Measurements from ENCODE around the gene ARID1B.
A peak's percentile ranks its signal among the peaks of the same experiment; 100 is the strongest.

Gene ARID1B

DNA sequence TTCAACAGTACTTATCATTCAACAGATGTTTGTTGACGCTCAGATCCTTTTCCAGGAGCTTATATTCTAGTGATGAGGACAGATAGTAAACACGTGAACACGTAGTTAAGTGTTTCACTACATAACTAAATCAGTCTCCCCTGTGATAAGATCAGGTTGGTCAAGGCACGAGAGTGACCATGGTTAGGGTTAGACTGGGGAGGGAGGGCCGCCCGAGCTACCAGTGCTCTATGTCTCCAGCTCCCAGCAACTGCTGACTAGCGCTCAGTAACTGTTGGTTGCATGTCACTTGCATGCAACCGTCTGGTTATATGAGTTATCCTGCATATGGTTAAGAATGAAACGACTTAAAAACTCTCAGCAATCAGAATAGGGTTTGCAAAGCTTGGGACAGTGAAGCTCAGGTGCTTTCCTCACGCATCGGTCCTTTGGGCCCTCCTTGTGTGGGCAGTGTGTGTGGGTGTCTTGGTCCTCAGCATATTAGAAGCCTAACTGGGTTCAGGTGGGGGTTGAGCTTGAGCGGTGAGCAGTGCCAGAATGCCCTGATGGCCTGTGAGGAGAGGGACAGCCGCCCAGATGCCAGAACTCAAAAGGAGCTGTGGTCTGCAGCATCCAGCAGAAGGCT, 120.8 kb downstream of the ARID1B start:
- Mint-ChIP-seq H3K27me3 (no peaks in the 10 kb centered on the region), H3K9me3 (ENCODE audit: low read depth) (no peaks in the 10 kb centered on the region), H3K4me1 (ENCODE audit: low read depth) (peaks cover 67% of the 10 kb centered on the region), H3K36me3 (peaks cover 4% of the 10 kb centered on the region), H3K27ac (no peak overlapping the region), H3K4me3 (peak overlapping the region; percentile 17)

DNA sequence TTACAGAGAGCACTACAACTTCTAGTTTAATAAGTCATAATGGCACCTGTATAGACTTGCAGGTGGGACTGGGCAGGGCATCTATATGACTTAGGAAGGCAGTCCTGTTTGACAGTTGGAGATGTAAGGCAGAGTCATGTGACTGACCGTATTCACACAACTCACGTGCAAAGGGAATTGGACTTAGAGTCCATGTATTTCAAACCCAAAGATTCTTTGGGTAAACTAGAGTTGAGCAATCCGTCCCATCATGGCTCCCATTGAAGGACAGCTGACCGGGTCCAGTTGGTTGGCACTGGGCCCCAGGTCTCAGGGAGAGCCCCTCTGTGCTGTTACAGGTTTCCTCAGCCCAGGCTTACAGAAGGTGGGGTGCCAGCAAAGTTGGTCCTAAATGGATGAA, 121.9 kb downstream of the ARID1B start:
- no peak overlapping the region for H3K4me3 Mint-ChIP-seq
- no peaks in the 10 kb centered on the region for H3K9me3 Mint-ChIP-seq (ENCODE audit: low read depth)
- H3K36me3 Mint-ChIP-seq, result peaks cover 4% of the 10 kb centered on the region
- H3K27me3 Mint-ChIP-seq, result no peaks in the 10 kb centered on the region
- H3K27ac Mint-ChIP-seq, result no peak overlapping the region
- H3K4me1 Mint-ChIP-seq (ENCODE audit: low read depth), result peaks cover 64% of the 10 kb centered on the region

DNA sequence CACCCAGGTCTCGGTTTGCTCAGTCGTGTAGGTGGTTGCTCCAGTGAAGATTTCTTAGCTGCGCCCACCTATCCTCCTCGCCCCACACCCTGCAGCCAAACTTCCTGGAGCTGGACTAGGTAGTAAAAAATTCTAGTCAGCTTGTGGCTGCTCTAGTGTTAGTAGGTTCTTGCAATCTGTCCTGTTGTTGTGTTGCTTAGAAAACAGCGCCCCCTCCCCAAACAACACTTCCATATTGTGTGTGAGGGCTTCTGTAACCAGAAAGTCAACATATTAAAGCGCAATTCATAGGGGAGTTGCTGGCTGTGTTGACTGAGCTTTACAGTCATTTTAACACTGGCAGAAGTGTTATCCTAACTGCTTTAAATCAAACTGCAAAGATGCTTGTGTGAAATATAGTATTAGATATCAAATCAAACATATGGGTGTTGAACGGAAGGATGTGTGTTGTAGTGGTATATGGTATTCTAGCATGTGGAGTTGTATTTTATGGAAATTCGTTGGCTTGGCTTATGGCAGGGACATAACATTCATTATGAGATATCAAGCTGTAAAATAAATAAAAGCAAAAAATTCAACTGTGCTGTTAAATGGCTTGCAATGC, 122.5 kb downstream of the ARID1B start:
- H3K4me3 Mint-ChIP-seq, result no peak overlapping the region
- H3K4me1 Mint-ChIP-seq (ENCODE audit: low read depth), result peaks cover 60% of the 10 kb centered on the region
- no peaks in the 10 kb centered on the region for H3K9me3 Mint-ChIP-seq (ENCODE audit: low read depth)
- no peaks in the 10 kb centered on the region for H3K27me3 Mint-ChIP-seq
- no peak overlapping the region for H3K27ac Mint-ChIP-seq
- H3K36me3 Mint-ChIP-seq, result peaks cover 4% of the 10 kb centered on the region

DNA sequence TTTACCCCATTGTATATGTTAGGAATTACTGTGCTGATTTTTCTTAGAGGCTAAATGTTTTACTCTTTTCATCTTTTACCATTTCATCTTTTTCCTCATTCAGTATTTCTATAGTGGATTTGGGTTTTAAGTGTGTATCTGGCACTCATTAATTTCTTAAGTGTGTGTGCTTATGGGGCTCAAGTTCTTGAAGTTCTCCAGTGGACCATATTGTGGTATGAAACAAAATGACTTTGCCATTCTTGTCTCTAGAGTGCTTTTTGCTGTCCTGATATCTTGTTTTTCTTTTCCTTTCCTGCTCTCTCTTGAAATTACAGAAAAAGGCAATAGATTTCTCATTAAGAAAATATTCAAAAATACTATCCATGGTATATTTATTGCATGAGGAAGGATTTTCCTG, 123.1 kb downstream of the ARID1B start:
- peaks cover 56% of the 10 kb centered on the region for H3K4me1 Mint-ChIP-seq (ENCODE audit: low read depth)
- H3K4me3 Mint-ChIP-seq, result no peak overlapping the region
- no peaks in the 10 kb centered on the region for H3K9me3 Mint-ChIP-seq (ENCODE audit: low read depth)

DNA sequence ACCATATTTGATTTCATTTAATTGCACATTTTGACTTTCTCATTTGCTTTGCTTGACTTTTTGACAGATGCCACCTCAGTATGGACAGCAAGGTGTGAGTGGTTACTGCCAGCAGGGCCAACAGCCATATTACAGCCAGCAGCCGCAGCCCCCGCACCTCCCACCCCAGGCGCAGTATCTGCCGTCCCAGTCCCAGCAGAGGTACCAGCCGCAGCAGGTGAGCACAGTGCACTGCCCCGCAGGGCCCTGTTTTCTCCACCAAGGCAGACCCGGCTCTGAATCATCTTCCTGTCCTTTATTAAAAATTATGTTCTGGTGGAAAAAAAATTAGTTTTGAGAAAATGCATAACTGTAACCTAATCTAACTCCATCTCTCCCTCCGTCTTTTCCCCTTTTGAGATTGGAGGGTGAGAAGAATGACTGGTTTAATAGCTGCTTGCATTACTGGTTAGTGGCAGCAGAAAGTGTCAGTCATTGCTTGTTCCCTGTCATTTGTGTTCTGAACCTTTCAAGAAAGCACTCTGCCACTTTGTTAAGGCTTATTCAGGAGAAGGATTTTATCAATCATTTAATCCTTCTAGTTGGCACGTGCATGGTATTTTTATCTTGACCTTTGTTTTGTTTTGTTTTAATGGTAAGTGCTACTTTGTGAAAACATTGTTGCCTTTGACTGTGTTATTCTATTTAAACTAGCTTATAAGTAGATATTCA, 124.3 kb downstream of the ARID1B start:
- Mint-ChIP-seq H3K9me3 (ENCODE audit: low read depth) (no peaks in the 10 kb centered on the region), H3K4me3 (no peak overlapping the region), H3K36me3 (peaks cover 4% of the 10 kb centered on the region), H3K27ac (no peak overlapping the region), H3K27me3 (no peaks in the 10 kb centered on the region), H3K4me1 (ENCODE audit: low read depth) (peaks cover 58% of the 10 kb centered on the region)

More for the DNA sequence above, 123.1 kb downstream of the ARID1B start:
- H3K27ac Mint-ChIP-seq, result peak overlapping the region; percentile 41
- H3K36me3 Mint-ChIP-seq, result peaks cover 4% of the 10 kb centered on the region
- no peaks in the 10 kb centered on the region for H3K27me3 Mint-ChIP-seq

DNA sequence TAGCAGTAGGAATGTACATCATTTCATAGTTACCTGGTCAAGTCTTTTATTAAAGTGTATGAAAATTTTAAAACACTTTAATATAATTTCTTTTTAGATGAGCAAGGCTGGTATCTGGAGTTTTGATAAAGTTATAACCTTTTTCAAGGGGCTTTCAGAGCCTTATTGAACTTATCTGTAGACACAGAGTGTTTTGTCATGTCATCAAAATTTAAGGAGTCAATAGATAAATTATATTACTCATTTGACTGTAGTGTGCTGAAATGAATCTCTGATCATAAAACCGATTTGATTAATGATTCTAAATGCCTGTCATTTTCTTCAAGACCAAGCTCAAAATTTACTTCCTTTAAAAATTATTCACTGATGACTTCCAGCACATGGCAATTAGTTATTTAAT, 125.6 kb downstream of the ARID1B start:
- Mint-ChIP-seq H3K4me3 (no peak overlapping the region), H3K27ac (no peak overlapping the region), H3K4me1 (ENCODE audit: low read depth) (peaks cover 62% of the 10 kb centered on the region), H3K27me3 (no peaks in the 10 kb centered on the region), H3K9me3 (ENCODE audit: low read depth) (no peaks in the 10 kb centered on the region), H3K36me3 (peaks cover 8% of the 10 kb centered on the region)

DNA sequence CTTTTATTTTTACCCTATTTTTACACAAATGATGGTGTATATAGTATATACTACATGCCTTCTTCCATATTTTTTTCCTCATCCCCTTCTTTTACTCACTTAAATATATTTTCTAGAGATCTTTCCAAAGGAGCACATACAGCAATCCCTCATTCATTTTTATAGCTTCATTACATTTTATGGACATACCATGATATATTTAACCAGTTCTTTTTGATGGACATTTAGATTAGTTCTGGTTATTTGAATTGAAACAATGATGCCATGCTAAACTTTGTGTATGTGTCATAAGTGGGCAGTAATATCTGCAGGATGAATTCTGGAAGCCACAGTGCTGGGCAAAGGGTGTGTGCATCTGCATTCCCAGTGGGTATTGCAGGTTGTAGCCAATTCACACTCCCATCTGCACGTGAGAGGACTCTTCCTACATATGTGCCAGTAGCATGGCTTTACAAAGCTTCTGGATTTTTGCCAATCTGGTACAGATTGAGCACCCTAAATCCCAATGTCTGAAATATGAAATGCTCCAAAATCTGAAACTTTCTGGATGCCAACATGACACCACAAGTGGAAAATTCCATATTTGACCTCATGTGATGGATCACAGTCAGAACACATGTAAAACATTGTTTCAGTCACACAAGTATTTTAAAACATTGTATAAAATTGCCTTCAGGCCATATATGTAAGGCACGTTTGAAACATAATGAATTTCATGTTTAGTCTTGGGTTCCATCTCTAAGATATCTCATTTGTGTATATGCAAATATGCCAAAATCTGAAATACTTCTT, 127.2 kb downstream of the ARID1B start:
- H3K27ac Mint-ChIP-seq, result no peak overlapping the region
- H3K4me1 Mint-ChIP-seq (ENCODE audit: low read depth), result peaks cover 59% of the 10 kb centered on the region
- H3K9me3 Mint-ChIP-seq (ENCODE audit: low read depth), result no peaks in the 10 kb centered on the region
- H3K4me3 Mint-ChIP-seq, result no peak overlapping the region
- no peaks in the 10 kb centered on the region for H3K27me3 Mint-ChIP-seq
- peaks cover 12% of the 10 kb centered on the region for H3K36me3 Mint-ChIP-seq

DNA sequence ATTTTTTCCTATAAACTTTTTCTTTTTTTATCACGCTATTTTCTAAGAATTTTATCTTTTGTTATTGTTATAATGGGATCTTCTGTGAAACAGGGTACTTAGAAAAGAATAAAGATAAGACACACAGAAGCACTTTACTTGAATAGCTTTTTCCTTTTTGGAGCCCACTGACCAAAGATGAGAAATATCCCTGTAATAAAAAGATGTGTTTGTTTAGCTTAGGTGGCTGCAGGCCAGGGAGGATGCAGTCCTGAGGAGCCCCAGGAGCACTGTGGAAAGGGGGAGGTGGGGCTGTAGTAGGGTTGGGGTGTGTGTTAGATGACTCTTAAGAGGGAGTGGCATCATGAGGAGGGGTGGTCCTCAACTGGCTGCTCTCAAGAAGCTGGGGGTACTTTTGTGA, 128.6 kb downstream of the ARID1B start:
- H3K9me3 Mint-ChIP-seq (ENCODE audit: low read depth), result no peaks in the 10 kb centered on the region
- H3K27me3 Mint-ChIP-seq, result no peaks in the 10 kb centered on the region
- H3K36me3 Mint-ChIP-seq, result peaks cover 12% of the 10 kb centered on the region
- no peak overlapping the region for H3K4me3 Mint-ChIP-seq
- H3K27ac Mint-ChIP-seq, result peak overlapping the region; percentile 2
- H3K4me1 Mint-ChIP-seq (ENCODE audit: low read depth), result peaks cover 59% of the 10 kb centered on the region

DNA sequence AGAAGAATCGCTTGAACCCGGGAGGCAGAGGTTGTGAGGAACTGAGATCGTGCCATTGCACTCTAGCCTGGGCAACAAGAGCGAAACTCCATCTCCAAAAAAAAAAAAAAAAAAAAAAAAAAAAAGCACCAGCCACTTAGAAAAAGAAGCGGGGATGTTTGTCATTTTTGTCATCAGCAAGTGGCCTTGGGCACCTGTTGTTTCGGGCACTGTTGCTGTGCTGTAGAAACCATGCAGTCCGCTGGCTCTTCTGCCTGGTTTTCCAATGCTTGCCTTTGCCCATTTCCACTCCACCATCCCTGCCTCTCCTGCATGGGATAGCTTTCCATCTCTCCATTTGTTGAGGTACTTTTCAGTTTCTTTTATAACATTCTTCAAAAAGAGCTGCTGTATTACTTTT, 129.3 kb downstream of the ARID1B start:
- peaks cover 58% of the 10 kb centered on the region for H3K4me1 Mint-ChIP-seq (ENCODE audit: low read depth)

DNA sequence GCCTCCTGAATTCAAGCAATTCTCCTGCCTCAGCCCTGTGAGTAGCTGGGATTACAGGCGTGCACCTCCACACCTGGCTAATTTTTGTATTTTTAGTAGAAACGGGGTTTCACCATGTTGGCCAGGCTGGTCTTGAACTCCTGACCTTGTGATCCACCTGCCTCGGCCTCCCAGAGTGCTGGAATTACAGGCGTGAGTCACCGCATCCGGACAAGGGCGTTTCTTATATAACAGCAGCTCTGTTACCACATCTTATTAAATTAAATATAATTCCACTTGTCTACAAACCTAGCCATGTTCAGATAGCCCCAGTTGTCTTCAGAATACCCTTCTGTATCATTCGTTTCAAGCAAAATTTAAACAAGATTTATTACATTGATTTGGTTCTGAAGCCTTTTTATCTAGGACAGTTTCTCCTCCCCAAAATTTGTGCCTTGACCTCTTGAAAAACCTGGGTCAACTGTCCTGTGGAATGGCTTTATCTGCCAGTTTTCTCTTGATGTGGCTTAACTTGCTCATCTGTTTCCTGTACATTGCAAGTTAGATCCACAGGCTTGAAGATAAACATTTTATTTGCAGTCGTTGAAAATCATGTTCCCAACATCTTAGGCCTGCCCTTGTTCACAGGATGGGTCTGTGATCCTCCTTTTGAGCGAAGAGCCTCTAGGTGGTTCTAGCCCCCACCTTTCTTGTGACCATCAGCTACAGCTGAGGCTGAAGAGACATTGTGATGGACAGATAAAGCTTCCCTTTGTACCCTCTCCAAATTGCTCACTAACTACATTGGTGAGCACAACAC, 132.2 kb downstream of the ARID1B start:
- no peak overlapping the region for H3K4me3 Mint-ChIP-seq
- no peaks in the 10 kb centered on the region for H3K27me3 Mint-ChIP-seq
- no peaks in the 10 kb centered on the region for H3K9me3 Mint-ChIP-seq (ENCODE audit: low read depth)
- no peak overlapping the region for H3K27ac Mint-ChIP-seq
- peaks cover 8% of the 10 kb centered on the region for H3K36me3 Mint-ChIP-seq
- H3K4me1 Mint-ChIP-seq (ENCODE audit: low read depth), result peaks cover 61% of the 10 kb centered on the region

More for the DNA sequence above, 129.3 kb downstream of the ARID1B start:
- H3K27me3 Mint-ChIP-seq, result no peaks in the 10 kb centered on the region
- no peak overlapping the region for H3K27ac Mint-ChIP-seq
- H3K4me3 Mint-ChIP-seq, result no peak overlapping the region
- H3K9me3 Mint-ChIP-seq (ENCODE audit: low read depth), result no peaks in the 10 kb centered on the region
- H3K36me3 Mint-ChIP-seq, result peaks cover 12% of the 10 kb centered on the region

DNA sequence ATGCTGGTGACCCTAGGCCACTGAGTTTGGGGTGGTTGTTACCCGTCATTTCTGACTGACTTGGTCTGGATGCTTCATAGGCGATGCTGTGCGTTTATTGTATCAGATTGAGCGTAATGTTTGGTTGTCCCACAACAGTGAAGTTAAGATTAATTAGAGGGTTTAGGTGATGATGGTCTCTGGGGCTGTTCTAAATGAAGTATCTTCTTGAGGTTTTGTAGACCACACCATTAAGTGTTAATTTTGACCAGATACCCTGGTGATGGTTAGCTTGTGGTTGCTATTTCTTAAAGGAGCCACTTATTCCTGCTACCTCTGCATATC, 132.8 kb downstream of the ARID1B start:
- Mint-ChIP-seq H3K27ac (no peak overlapping the region), H3K4me1 (ENCODE audit: low read depth) (peaks cover 65% of the 10 kb centered on the region), H3K36me3 (peaks cover 8% of the 10 kb centered on the region), H3K9me3 (ENCODE audit: low read depth) (no peaks in the 10 kb centered on the region), H3K4me3 (no peak overlapping the region), H3K27me3 (no peaks in the 10 kb centered on the region)

DNA sequence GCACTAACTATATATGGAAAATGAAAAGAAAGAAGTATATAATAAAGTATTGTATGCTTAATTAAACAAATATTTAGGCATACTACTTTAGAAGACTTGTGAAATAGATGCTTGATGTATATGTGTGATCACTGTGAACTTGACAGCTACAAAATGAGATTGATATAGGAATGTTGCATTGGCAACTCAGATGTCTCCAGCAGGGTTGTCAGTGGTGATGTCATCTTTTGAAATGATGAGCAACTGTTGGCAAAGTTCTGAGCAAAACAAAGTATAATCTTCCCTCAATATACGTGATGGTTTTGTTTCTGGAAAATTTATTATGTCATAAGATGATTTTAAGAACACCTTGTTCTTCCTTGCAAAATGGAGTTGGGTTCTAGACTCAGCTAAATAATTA, 133.8 kb downstream of the ARID1B start:
- no peak overlapping the region for H3K27ac Mint-ChIP-seq
- H3K9me3 Mint-ChIP-seq (ENCODE audit: low read depth), result no peaks in the 10 kb centered on the region
- H3K36me3 Mint-ChIP-seq, result peaks cover 8% of the 10 kb centered on the region
- no peak overlapping the region for H3K4me3 Mint-ChIP-seq
- H3K27me3 Mint-ChIP-seq, result no peaks in the 10 kb centered on the region
- peaks cover 64% of the 10 kb centered on the region for H3K4me1 Mint-ChIP-seq (ENCODE audit: low read depth)

DNA sequence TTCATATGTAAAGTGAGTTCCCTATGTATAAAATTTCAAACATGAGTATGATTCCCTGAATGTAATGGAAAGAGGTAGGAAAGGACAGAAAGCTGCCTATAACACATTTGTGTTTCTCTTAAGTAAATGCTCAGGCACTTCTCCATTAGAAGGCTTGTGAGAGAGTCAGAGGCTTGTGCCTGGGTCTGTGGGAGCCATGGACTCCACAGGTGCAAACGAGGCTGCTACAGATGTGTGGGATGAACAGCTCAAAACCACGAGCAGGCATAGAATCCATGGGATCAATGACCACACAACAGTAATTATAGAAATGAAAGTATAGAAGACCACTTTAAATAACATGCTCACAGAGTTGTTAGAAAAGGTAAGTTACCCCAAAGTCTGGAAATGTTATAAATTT, 134.4 kb downstream of the ARID1B start:
- Mint-ChIP-seq H3K9me3 (ENCODE audit: low read depth) (no peaks in the 10 kb centered on the region), H3K4me1 (ENCODE audit: low read depth) (peaks cover 68% of the 10 kb centered on the region), H3K27me3 (no peaks in the 10 kb centered on the region), H3K36me3 (peaks cover 11% of the 10 kb centered on the region), H3K27ac (no peak overlapping the region), H3K4me3 (no peak overlapping the region)

DNA sequence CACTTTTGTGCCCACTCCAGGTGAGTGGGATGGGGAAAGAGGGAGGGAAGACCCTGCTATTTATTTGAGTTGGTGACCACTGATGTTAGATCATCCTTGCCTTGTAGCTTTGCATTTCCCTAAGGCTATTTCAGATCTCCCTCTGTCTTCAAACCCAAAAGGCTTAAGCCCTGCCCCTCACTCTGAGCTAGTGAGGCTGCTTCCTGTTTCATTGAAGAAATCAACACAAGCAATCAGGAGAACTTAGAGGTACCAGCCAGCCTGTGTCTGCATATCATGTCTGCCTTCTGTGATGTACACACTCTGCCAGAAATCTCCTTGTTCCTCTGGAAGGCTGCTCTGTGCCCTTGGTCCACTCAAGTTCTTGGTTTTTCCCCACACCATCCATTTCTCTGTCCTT, 135.3 kb downstream of the ARID1B start:
- H3K4me1 Mint-ChIP-seq (ENCODE audit: low read depth), result peaks cover 71% of the 10 kb centered on the region
- no peaks in the 10 kb centered on the region for H3K9me3 Mint-ChIP-seq (ENCODE audit: low read depth)
- no peaks in the 10 kb centered on the region for H3K27me3 Mint-ChIP-seq
- H3K27ac Mint-ChIP-seq, result peak overlapping the region; percentile 7
- H3K36me3 Mint-ChIP-seq, result peaks cover 11% of the 10 kb centered on the region
- H3K4me3 Mint-ChIP-seq, result no peak overlapping the region

Data from activated naive CD8-positive, alpha-beta T cell (primary cell).